ENCODE data around the gene OR2H2. TPM values are rescaled to one million over a fixed set of nuclear protein-coding genes. Genes with fewer than 3 reads are reported as not detected.

OR2H2 gene
- total RNA-seq, 2 donors from 2014 or later = not detected

DNA sequence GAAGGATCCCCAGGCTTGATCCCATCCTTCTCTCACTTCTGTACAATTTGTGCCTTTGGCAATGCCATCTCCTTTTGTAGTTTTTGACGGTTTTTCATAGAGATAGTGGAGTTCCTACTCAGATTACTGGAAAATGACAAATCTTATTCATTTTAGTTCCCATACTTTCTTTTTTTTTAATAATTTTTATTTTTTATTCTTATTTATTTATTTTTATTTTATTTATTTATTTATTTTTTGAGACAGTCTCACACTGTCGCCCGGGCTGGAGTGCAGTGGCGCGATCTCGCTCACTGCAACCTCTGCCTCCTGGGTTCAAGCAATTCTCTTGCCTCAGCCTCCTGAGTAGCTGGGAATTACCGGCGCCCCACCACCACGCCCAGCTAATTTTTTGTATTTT is 52.3 kb downstream of the OR2H2 start:
- no peaks in the 10 kb centered on the region for H3K9me3 ChIP-seq (ENCODE audit: control insufficient read depth, low read length)
- H3K27ac ChIP-seq (ENCODE audit: low read depth, low read length) = no peak overlapping the region
- no peaks in the 10 kb centered on the region for H3K27me3 ChIP-seq (ENCODE audit: control insufficient read depth, insufficient read depth, low read length, poor library complexity, severe bottlenecking)
- no peaks in the 10 kb centered on the region for H3K4me1 ChIP-seq (ENCODE audit: control insufficient read depth, insufficient read depth, low read length)
- H3K4me1 Mint-ChIP-seq = peaks cover 20% of the 10 kb centered on the region
- H3K27ac Mint-ChIP-seq = no peak overlapping the region
- no peak for DNase-seq
- H3K4me3 ChIP-seq (ENCODE audit: low read length) = no peak overlapping the region
- no peaks in the 10 kb centered on the region for H3K36me3 Mint-ChIP-seq (ENCODE audit: low read depth)
- H3K9ac ChIP-seq (ENCODE audit: extremely low read depth, low read length, poor library complexity, severe bottlenecking) = no peak overlapping the region
- H3K9me3 Mint-ChIP-seq = no peaks in the 10 kb centered on the region
- no peaks in the 10 kb centered on the region for H3K27me3 Mint-ChIP-seq (ENCODE audit: insufficient read depth)
- no peak overlapping the region for H3K4me3 Mint-ChIP-seq
- no peaks in the 10 kb centered on the region for H3K36me3 ChIP-seq (ENCODE audit: control insufficient read depth, insufficient read depth, low read length)
- 96 to 100% methylated on average over 1 to 9 of the region's 9 CpGs for WGBS, 2 experiments (ENCODE audit: insufficient coverage in 1 of 2, insufficient read length in 1 of 2)
- TF ChIP-seq CTCF (conservative IDR thresholded peaks at IDR 0.05) = no peak

Other genes starting within 250 kb of the OR2H2 start
- not detected for gene OR5V1, start 216.3 kb upstream of the OR2H2 start, total RNA-seq
- not detected for gene OR12D3, start 209.8 kb upstream of the OR2H2 start, total RNA-seq
- not detected for gene OR12D2, start 189.5 kb upstream of the OR2H2 start, total RNA-seq
- gene OR12D1, start 170.2 kb upstream of the OR2H2 start, total RNA-seq = not detected
- not detected for gene OR10C1, start 145.8 kb upstream of the OR2H2 start, total RNA-seq
- gene OR11A1, start 128.1 kb upstream of the OR2H2 start, total RNA-seq = not detected
- gene OR2H1, start 128.0 kb upstream of the OR2H2 start, total RNA-seq = not detected
- not detected for gene MAS1L, start 97.2 kb upstream of the OR2H2 start, total RNA-seq
- gene UBD, start 25.4 kb upstream of the OR2H2 start, total RNA-seq = not detected
- gene GABBR1, start 48.1 kb downstream of the OR2H2 start, total RNA-seq = 10 to 100 TPM; 81.8 to 99.1 TPM
- gene MOG, start 72.0 kb downstream of the OR2H2 start, total RNA-seq = not detected
- gene ZFP57, start 96.0 kb downstream of the OR2H2 start, total RNA-seq = under 1 TPM; 0.24 to 0.59 TPM
- gene HLA-F, start 138.3 kb downstream of the OR2H2 start, total RNA-seq = 1 to 10 TPM in 1 of 2 donors, under 1 TPM in 1; 0.48 to 3.9 TPM
- 1 to 10 TPM in 1 of 2 donors, under 1 TPM in 1; 0.58 to 1.1 TPM for gene HLA-G, start 242.7 kb downstream of the OR2H2 start, total RNA-seq